Loucy (cell line): ENCODE data around the gene ZNF785.
"Not testable (repeated sequence)": the region's sequence is repeated elsewhere in the genome, so short reads cannot be mapped to it uniquely, and the experiment has no call there.

Source experiments
- EZH2phosphoT487 ChIP-seq: fragments of 200-600 bp; IDR thresholded peaks from 2 replicates; pipeline ENCODE4 v1.6.1; 2018; ENCODE audit warnings: antibody characterized with exemption, mild to moderate bottlenecking, moderate library complexity, borderline replicate concordance
- TF ChIP-seq, protein P1 (sequence below): fragments of 200-600 bp; sonication (generic); conservative IDR thresholded peaks from 2 replicates; pipeline ENCODE4 v1.5.1; 2014; ENCODE audit warnings: mild to moderate bottlenecking, antibody characterized with exemption, low read length

DNA sequence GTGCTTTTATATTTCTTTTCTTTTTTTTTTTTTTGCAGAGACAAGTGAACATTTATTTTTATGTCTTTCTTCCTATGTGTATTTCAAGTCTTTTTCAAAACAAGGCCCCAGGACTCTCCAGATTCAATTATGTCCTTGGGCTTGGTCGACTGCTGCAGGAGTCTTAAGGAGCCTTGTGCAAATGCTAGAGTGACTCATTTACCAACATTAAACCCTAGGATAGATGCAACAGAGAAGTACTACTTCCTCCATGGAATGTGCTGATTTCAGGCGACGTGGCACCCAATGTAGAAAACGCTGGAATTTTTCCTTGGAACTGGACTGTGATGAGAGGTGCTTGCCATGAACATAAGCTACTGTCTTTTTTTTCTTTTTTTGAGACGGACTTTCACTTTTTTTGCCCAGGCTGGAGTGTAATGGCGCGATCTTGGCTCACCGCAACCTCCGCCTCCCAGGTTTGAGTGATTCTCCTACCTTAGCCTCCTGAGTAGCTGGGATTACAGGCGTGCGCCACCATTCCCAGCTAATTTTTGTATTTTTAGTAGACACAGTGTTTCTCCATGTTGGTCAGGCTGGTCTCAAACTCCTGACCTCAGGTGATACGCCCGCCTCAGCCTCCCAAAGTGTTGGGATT, 49.0 kb downstream of the ZNF785 start:
- TF ChIP-seq, protein P1, sequence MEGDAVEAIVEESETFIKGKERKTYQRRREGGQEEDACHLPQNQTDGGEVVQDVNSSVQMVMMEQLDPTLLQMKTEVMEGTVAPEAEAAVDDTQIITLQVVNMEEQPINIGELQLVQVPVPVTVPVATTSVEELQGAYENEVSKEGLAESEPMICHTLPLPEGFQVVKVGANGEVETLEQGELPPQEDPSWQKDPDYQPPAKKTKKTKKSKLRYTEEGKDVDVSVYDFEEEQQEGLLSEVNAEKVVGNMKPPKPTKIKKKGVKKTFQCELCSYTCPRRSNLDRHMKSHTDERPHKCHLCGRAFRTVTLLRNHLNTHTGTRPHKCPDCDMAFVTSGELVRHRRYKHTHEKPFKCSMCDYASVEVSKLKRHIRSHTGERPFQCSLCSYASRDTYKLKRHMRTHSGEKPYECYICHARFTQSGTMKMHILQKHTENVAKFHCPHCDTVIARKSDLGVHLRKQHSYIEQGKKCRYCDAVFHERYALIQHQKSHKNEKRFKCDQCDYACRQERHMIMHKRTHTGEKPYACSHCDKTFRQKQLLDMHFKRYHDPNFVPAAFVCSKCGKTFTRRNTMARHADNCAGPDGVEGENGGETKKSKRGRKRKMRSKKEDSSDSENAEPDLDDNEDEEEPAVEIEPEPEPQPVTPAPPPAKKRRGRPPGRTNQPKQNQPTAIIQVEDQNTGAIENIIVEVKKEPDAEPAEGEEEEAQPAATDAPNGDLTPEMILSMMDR = not testable (repeated sequence)
- TF ChIP-seq EZH2phosphoT487 = not testable (repeated sequence)
